ENCODE data around the gene OGDHL.

Gene OGDHL

GRCh38 chr10:49767752-49768151, 5.6 kb upstream of the OGDHL start:
- no peak for TF ChIP-seq CTCF (IDR thresholded peaks at IDR 0.05; ENCODE audit: low read length, missing control alignments)
- H3K4me3 ChIP-seq (replicated peaks; ENCODE audit: low read depth, low read length) = no peak overlapping the region
- DNase-seq (ENCODE audit: low read depth) = no peak

GRCh38 chr10:49766484-49766883, 4.4 kb upstream of the OGDHL start:
- H3K4me3 ChIP-seq (replicated peaks; ENCODE audit: low read depth, low read length) = no peak overlapping the region
- TF ChIP-seq CTCF (IDR thresholded peaks at IDR 0.05; ENCODE audit: low read length, missing control alignments) = no peak
- no peak for DNase-seq (ENCODE audit: low read depth)

- no peak for TF ChIP-seq CTCF (IDR thresholded peaks at IDR 0.05; ENCODE audit: low read length, missing control alignments)
- DNase-seq (ENCODE audit: low read depth) = no peak
- H3K4me3 ChIP-seq (replicated peaks; ENCODE audit: low read depth, low read length) = peak overlapping the region; percentile 58
Observed at GRCh38 chr10:49762566-49762877, 399 bp upstream of the OGDHL start.

- no peak for TF ChIP-seq CTCF (IDR thresholded peaks at IDR 0.05; ENCODE audit: low read length, missing control alignments)
- no peak for DNase-seq (ENCODE audit: low read depth)
- peak overlapping the region; percentile 58 for H3K4me3 ChIP-seq (replicated peaks; ENCODE audit: low read depth, low read length)
Observed at GRCh38 chr10:49761201-49761788, 828 bp downstream of the OGDHL start.

- no peak for TF ChIP-seq CTCF (IDR thresholded peaks at IDR 0.05; ENCODE audit: low read length, missing control alignments)
- DNase-seq (ENCODE audit: low read depth) = no peak
- no peak overlapping the region for H3K4me3 ChIP-seq (replicated peaks; ENCODE audit: low read depth, low read length)
Observed at GRCh38 chr10:49760789-49761188, 1.3 kb downstream of the OGDHL start.

- DNase-seq (ENCODE audit: low read depth) = no peak
- H3K4me3 ChIP-seq (replicated peaks; ENCODE audit: low read depth, low read length) = no peak overlapping the region
- TF ChIP-seq CTCF (IDR thresholded peaks at IDR 0.05; ENCODE audit: low read length, missing control alignments) = no peak
Observed at GRCh38 chr10:49759787-49760551, 2.2 kb downstream of the OGDHL start.

Data from fibroblast of pulmonary artery (primary cell).